ENCODE results near the gene ELOA.

DNA sequence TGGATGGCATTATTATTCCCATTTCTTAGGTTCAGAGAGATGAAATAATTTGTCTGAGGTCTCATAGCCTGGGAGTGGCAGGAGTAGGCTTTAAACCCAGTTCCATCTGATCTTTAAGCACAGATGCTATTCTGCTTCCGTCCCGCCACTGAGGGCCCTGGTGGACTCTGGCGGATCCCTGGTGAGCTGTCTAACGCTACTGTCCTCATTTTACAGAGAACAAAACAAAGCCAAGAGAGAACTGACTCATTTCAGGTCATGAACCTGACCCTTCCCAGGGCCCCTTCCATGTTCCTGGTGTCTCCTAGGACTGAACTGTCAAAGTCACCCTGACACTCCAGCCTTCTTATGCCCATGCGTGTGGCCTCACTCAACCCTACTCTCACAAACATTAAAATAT, 60.4 kb downstream of the ELOA start:
- TF ChIP-seq, protein P1, sequence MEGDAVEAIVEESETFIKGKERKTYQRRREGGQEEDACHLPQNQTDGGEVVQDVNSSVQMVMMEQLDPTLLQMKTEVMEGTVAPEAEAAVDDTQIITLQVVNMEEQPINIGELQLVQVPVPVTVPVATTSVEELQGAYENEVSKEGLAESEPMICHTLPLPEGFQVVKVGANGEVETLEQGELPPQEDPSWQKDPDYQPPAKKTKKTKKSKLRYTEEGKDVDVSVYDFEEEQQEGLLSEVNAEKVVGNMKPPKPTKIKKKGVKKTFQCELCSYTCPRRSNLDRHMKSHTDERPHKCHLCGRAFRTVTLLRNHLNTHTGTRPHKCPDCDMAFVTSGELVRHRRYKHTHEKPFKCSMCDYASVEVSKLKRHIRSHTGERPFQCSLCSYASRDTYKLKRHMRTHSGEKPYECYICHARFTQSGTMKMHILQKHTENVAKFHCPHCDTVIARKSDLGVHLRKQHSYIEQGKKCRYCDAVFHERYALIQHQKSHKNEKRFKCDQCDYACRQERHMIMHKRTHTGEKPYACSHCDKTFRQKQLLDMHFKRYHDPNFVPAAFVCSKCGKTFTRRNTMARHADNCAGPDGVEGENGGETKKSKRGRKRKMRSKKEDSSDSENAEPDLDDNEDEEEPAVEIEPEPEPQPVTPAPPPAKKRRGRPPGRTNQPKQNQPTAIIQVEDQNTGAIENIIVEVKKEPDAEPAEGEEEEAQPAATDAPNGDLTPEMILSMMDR (conservative IDR thresholded peaks at IDR 0.05), result no peak
- no peak for TF ChIP-seq ZFX (IDR thresholded peaks at IDR 0.05)

Measured in C4-2B (cell line).